HG03066 (cell line): Measurements from ENCODE around the gene FNIP1.
"Not testable (repeated sequence)": the region's sequence is repeated elsewhere in the genome, so short reads cannot be mapped to it uniquely, and the experiment has no call there.

Source experiments
- ATAC-seq: cut with Tn5 transposase; IDR thresholded peaks from one replicate; pipeline ENCODE4 v1.9.1; 2021; ENCODE audit warnings: low read depth; ENCODE audit not compliant: unreplicated experiment

FNIP1 gene

GRCh38 chr5:131756942-131757341, 39.9 kb downstream of the FNIP1 start:
- ATAC-seq = no peak

- no peak for ATAC-seq
Observed at GRCh38 chr5:131754363-131754762, 42.5 kb downstream of the FNIP1 start.

- ATAC-seq = no peak
Observed at GRCh38 chr5:131751506-131751905, 45.3 kb downstream of the FNIP1 start.

- no peak for ATAC-seq
Observed at GRCh38 chr5:131749723-131750470, 46.9 kb downstream of the FNIP1 start.

GRCh38 chr5:131749138-131749537, 47.7 kb downstream of the FNIP1 start:
- no peak for ATAC-seq

GRCh38 chr5:131747180-131748105, 49.4 kb downstream of the FNIP1 start:
- peak; percentile 67 for ATAC-seq

GRCh38 chr5:131746423-131746822, 50.4 kb downstream of the FNIP1 start:
- ATAC-seq = no peak

GRCh38 chr5:131745703-131746102, 51.1 kb downstream of the FNIP1 start:
- no peak for ATAC-seq

- ATAC-seq = no peak
Observed at GRCh38 chr5:131745155-131745554, 51.7 kb downstream of the FNIP1 start.

GRCh38 chr5:131740477-131740876, 56.3 kb downstream of the FNIP1 start:
- ATAC-seq = no peak

- no peak for ATAC-seq
Observed at GRCh38 chr5:131735393-131735792, 61.4 kb downstream of the FNIP1 start.

- ATAC-seq = not testable (repeated sequence)
Observed at GRCh38 chr5:131734939-131735338, 61.9 kb downstream of the FNIP1 start.

- ATAC-seq = not testable (repeated sequence)
Observed at GRCh38 chr5:131729292-131729691, 67.5 kb downstream of the FNIP1 start.

- ATAC-seq = not testable (repeated sequence)
Observed at GRCh38 chr5:131724089-131724488, 72.7 kb downstream of the FNIP1 start.

- ATAC-seq = no peak
Observed at GRCh38 chr5:131720714-131721113, 76.1 kb downstream of the FNIP1 start.

- no peak for ATAC-seq
Observed at GRCh38 chr5:131719564-131719963, 77.3 kb downstream of the FNIP1 start.

GRCh38 chr5:131718487-131719014, 78.3 kb downstream of the FNIP1 start:
- ATAC-seq = no peak

- not testable (repeated sequence) for ATAC-seq
Observed at GRCh38 chr5:131717164-131717563, 79.7 kb downstream of the FNIP1 start.

- ATAC-seq = no peak
Observed at GRCh38 chr5:131716650-131717049, 80.2 kb downstream of the FNIP1 start.

GRCh38 chr5:131710391-131710790, 86.4 kb downstream of the FNIP1 start:
- no peak for ATAC-seq

- no peak for ATAC-seq
Observed at GRCh38 chr5:131709043-131709442, 87.8 kb downstream of the FNIP1 start.
